Duodenal mucosa (tissue), 2 donors: ENCODE results near the gene NEUROG1.
"Not testable (repeated sequence)": the region's sequence is repeated elsewhere in the genome, so short reads cannot be mapped to it uniquely, and the experiment has no call there.

Source experiments
- H3K27ac ChIP-seq: one replicate; pipeline ENCODE4 v1.7.0; 2013; ENCODE audit warnings: low read depth, low read length
- H3K27me3 ChIP-seq, 2 donors: one replicate each; pipeline ENCODE4 v1.7.0; 2013; ENCODE audit warnings: low read length in 2 of 2, control low read depth in 1 of 2; ENCODE audit not compliant: insufficient read depth in 2 of 2, control insufficient read depth in 1 of 2
- H3K36me3 ChIP-seq, 2 donors: one replicate each; pipeline ENCODE4 v1.7.0; 2013; ENCODE audit warnings: low read length in 2 of 2, control low read depth in 1 of 2; ENCODE audit not compliant: insufficient read depth in 2 of 2, control insufficient read depth in 1 of 2
- H3K4me1 ChIP-seq, 2 donors: one replicate each; pipeline ENCODE4 v1.7.0; 2013; ENCODE audit warnings: low read length in 2 of 2, control low read depth in 1 of 2; ENCODE audit not compliant: insufficient read depth in 2 of 2, control insufficient read depth in 1 of 2
- H3K4me3 ChIP-seq, 2 donors: one replicate each; pipeline ENCODE4 v1.7.0; 2013; ENCODE audit warnings: low read length in 2 of 2, low read depth in 1 of 2
- H3K9ac ChIP-seq, 2 donors: one replicate each; pipeline ENCODE4 v1.7.0; 2013; ENCODE audit warnings: low read length in 2 of 2, low read depth in 1 of 2
- H3K9me3 ChIP-seq, 2 donors: one replicate each; pipeline ENCODE4 v1.7.0; 2013; ENCODE audit warnings: low read length in 2 of 2, control low read depth in 1 of 2; ENCODE audit not compliant: control insufficient read depth in 1 of 2

NEUROG1 gene

DNA sequence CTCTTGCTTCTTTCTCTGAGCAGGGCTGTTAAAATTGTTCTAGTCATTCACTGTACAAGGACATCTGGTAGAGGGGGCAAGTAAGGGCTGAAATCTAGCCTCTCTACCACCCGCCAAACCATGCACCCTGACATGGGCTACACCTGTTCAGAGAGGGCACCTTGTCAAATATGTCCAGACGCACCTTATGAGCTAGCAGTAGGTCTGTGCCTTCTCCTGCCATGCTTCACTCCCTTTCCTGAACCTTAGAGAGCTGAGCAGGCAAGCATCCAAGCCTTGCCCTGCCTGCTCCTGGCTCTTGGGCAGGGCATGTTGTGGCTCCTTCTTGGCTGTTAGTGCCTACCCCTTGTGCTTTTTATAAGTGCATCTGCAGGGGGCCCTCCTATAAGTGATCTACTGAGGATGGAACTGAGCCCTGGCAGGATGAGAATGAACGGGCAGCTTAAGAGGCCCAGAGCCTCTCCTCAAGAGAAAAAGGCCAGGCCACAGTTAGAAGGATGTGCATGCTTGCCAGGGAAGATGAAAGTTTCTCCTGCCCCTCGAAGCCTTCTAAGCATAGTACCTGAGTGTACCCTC is 3.8 kb upstream of the NEUROG1 start:
- Histone ChIP-seq H3K4me3 (no peak overlapping the region), H3K9ac (no peak overlapping the region), H3K27me3 (peaks cover 78 to 81% of the 10 kb centered on the region in 2 donors), H3K4me1 (peaks cover 0 to 13% of the 10 kb centered on the region in 2 donors), H3K27ac (no peak overlapping the region), H3K36me3 (no peaks in the 10 kb centered on the region), H3K9me3 (no peaks in the 10 kb centered on the region)

GRCh38 chr5:135538261-135538660 is 2.5 kb upstream of the NEUROG1 start:
- Histone ChIP-seq H3K4me3 (no peak overlapping the region), H3K9ac (no peak overlapping the region), H3K4me1 (peaks cover 0 to 8% of the 10 kb centered on the region in 2 donors), H3K27me3 (peaks cover 78 to 81% of the 10 kb centered on the region in 2 donors), H3K27ac (no peak overlapping the region), H3K36me3 (no peaks in the 10 kb centered on the region), H3K9me3 (no peaks in the 10 kb centered on the region)

GRCh38 chr5:135537745-135538144 is 2.0 kb upstream of the NEUROG1 start:
- no peak overlapping the region for H3K9ac ChIP-seq
- no peak overlapping the region for H3K4me3 ChIP-seq
- H3K27ac ChIP-seq = no peak overlapping the region
- peaks cover 0 to 8% of the 10 kb centered on the region in 2 donors for H3K4me1 ChIP-seq
- no peaks in the 10 kb centered on the region for H3K9me3 ChIP-seq
- no peaks in the 10 kb centered on the region for H3K36me3 ChIP-seq
- peaks cover 79 to 81% of the 10 kb centered on the region in 2 donors for H3K27me3 ChIP-seq

DNA sequence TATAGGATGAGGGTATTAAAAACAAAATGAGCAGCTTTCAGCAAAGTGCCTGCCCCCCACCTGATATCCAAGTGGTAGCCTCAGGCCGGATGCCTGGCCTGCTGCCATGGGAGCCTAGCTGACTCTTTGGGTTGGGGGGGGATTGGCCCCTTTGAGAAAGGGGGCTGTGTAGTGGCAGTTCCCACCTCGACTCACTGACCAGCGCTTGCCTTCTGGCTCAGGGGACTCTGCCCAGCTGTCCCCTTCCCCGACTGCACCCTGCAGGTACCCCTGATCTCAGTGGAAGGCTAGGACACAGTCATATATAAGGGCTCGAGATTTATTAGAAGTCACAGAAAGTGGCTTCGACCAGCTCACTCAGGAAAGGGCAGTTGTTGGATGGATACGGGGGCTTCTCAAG is 1.5 kb upstream of the NEUROG1 start:
- peaks cover 78 to 85% of the 10 kb centered on the region in 2 donors for H3K27me3 ChIP-seq
- H3K4me1 ChIP-seq = peaks cover 0 to 8% of the 10 kb centered on the region in 2 donors
- H3K36me3 ChIP-seq = no peaks in the 10 kb centered on the region
- no peak overlapping the region for H3K9ac ChIP-seq
- no peak overlapping the region for H3K27ac ChIP-seq
- H3K9me3 ChIP-seq = no peaks in the 10 kb centered on the region
- no peak overlapping the region for H3K4me3 ChIP-seq

DNA sequence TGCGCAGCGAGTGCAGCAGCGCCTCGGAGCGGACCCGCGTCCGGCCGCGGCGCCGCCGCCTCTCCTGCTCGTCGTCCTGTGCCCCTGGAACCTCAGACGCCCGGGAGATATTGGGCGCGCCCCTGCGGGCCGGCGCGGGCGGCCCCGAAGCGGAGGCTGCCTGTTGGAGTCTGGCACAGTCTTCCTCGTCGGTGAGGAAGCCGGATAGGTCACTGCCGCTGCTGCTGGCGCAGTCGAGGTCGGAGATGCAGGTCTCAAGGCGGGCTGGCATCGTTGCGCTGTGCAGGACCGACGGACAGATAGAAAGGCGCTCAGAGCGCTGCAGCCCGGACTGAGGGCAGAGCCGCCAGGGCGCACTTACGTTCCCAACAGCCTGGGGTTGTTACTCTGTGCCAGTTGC is 344 bp downstream of the NEUROG1 start:
- Histone ChIP-seq H3K4me3 (peak overlapping the region in 1 of 2 donors; percentile 16), H3K4me1 (peaks cover 0 to 8% of the 10 kb centered on the region in 2 donors)

GRCh38 chr5:135534609-135535419 is 950 bp downstream of the NEUROG1 start:
- no peak overlapping the region for H3K9ac ChIP-seq
- H3K4me3 ChIP-seq = no peak overlapping the region
- peaks cover 0 to 8% of the 10 kb centered on the region in 2 donors for H3K4me1 ChIP-seq
- no peak overlapping the region for H3K27ac ChIP-seq
- H3K36me3 ChIP-seq = no peaks in the 10 kb centered on the region
- H3K9me3 ChIP-seq = no peaks in the 10 kb centered on the region
- H3K27me3 ChIP-seq = peaks cover 69 to 81% of the 10 kb centered on the region in 2 donors

More for the DNA sequence above, 344 bp downstream of the NEUROG1 start:
- no peak overlapping the region for H3K27ac ChIP-seq
- H3K9me3 ChIP-seq = no peaks in the 10 kb centered on the region
- no peaks in the 10 kb centered on the region for H3K36me3 ChIP-seq
- peaks cover 75 to 86% of the 10 kb centered on the region in 2 donors for H3K27me3 ChIP-seq
- H3K9ac ChIP-seq = no peak overlapping the region

- no peak overlapping the region for H3K4me3 ChIP-seq
- H3K4me1 ChIP-seq = peaks cover 0 to 8% of the 10 kb centered on the region in 2 donors
- no peak overlapping the region for H3K27ac ChIP-seq
- peaks cover 59 to 72% of the 10 kb centered on the region in 2 donors for H3K27me3 ChIP-seq
- H3K9ac ChIP-seq = no peak overlapping the region
- H3K36me3 ChIP-seq = no peaks in the 10 kb centered on the region
- no peaks in the 10 kb centered on the region for H3K9me3 ChIP-seq
Observed at GRCh38 chr5:135533794-135534193, 2.0 kb downstream of the NEUROG1 start.

DNA sequence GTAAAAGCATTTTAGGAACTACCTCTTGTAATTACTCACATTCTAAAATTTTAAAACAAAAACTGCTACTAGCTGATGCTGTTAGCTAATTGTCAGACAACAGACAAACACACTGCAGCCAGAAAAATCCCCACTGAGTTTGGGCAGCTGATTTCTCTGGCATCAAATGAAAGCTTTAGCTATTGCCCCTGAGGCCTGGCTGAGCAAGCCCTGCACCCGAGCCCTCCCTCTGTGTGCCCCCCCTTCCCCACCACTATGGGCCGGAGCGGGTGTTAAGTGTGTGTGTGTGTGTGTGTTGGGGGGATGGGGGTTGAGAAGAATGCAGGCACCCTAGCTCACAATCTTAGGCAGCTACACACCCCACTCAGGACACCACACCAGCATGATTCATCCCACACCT is 2.4 kb downstream of the NEUROG1 start:
- Histone ChIP-seq H3K36me3 (no peaks in the 10 kb centered on the region), H3K27ac (no peak overlapping the region), H3K4me3 (no peak overlapping the region), H3K27me3 (peaks cover 61 to 67% of the 10 kb centered on the region in 2 donors), H3K9ac (no peak overlapping the region), H3K9me3 (no peaks in the 10 kb centered on the region), H3K4me1 (peaks cover 0 to 8% of the 10 kb centered on the region in 2 donors)

DNA sequence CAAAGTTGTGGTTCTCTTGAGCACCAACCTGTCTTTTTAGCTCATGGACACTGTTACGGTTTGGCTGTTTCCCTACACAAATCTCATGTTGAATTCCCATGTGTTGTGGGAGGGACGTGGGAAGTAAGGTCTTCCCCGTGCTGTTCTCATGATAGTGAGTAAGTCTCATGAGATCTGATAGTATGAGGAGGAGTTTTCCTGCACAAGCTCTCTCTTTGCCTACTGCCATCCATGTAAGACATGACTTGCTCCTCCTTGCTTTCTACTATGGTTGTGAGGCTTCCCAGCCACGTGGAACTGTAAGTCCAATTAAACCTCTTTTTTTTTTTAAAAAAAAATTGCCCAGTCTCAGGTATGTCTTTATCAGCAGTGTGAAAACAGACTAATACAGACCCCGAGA is 6.2 kb downstream of the NEUROG1 start:
- not testable (repeated sequence) for H3K36me3 ChIP-seq, H3K27ac ChIP-seq, H3K4me1 ChIP-seq, H3K9me3 ChIP-seq, H3K9ac ChIP-seq, H3K4me3 ChIP-seq
- H3K27me3 ChIP-seq = peaks cover 28 to 35% of the 10 kb centered on the region in 2 donors

- Histone ChIP-seq H3K36me3 (no peaks in the 10 kb centered on the region), H3K4me3 (no peak overlapping the region), H3K9ac (no peak overlapping the region), H3K9me3 (no peaks in the 10 kb centered on the region), H3K4me1 (no peaks in the 10 kb centered on the region), H3K27me3 (peaks cover 7 to 15% of the 10 kb centered on the region in 2 donors), H3K27ac (no peak overlapping the region)
Observed at GRCh38 chr5:135526924-135527323, 8.8 kb downstream of the NEUROG1 start.
